CD4-positive, alpha-beta memory T cell (primary cell): Measurements from ENCODE around the gene TECPR1. TPM values are rescaled to one million over a fixed set of nuclear protein-coding genes. Genes with fewer than 3 reads are reported as not detected.
A peak's percentile ranks its signal among the peaks of the same experiment; 100 is the strongest.

Experiments used
- CTCF ChIA-PET: fragments of 350-600 bp; sonication (Branson Sonifier 250); formaldehyde crosslinking; loops from one replicate; lab custom pipeline; 2021; ENCODE audit warnings: inconsistent platforms; ENCODE audit not compliant: partially characterized antibody; lab: Charles Lee
- POLR2A ChIA-PET: fragments of 350-600 bp; sonication (Branson Sonifier 250); formaldehyde crosslinking; loops from one replicate; lab custom pipeline; 2021; ENCODE audit not compliant: partially characterized antibody; lab: Charles Lee
- DNase-seq, 5 donors: peaks; one replicate each; pipeline versions ENCODE4 v3.0.0 to v3.0.0-alpha.2; 2020 to 2022; ENCODE audit warnings: mixed read lengths in 1 of 5
- H3K27ac ChIP-seq: one replicate; pipeline ENCODE4 v1.7.0; 2013; ENCODE audit warnings: low read depth, low read length
- H3K27me3 ChIP-seq: 2 replicates; pipeline ENCODE4 v1.7.0; 2013; ENCODE audit warnings: mild to moderate bottlenecking, low read length, moderate library complexity; ENCODE audit not compliant: insufficient read depth
- H3K36me3 ChIP-seq: 2 replicates; pipeline ENCODE4 v1.7.0; 2013; ENCODE audit warnings: mild to moderate bottlenecking, low read length, moderate library complexity; ENCODE audit not compliant: insufficient read depth
- H3K4me1 ChIP-seq: 2 replicates; pipeline ENCODE4 v1.7.0; 2013; ENCODE audit warnings: mild to moderate bottlenecking, low read length, moderate library complexity; ENCODE audit not compliant: insufficient read depth
- H3K4me3 ChIP-seq, 2 donors: one replicate each; pipeline ENCODE4 v1.7.0; 2013; ENCODE audit warnings: low read length in 2 of 2, mild to moderate bottlenecking in 1 of 2
- H3K9me3 ChIP-seq, 2 donors: one replicate each; pipeline ENCODE4 v1.7.0; 2013; ENCODE audit warnings: low read length in 2 of 2, control low read depth in 1 of 2; ENCODE audit not compliant: control insufficient read depth in 1 of 2
- H3K27ac Mint-ChIP-seq, 7 donors: one replicate each; pipeline ENCODE4 v1.8.0; 2020 to 2021; ENCODE audit warnings: mixed read lengths in 7 of 7, mild to moderate bottlenecking in 6 of 7, inconsistent platforms in 3 of 7, moderate library complexity in 3 of 7
- H3K27me3 Mint-ChIP-seq, 2 donors: one replicate each; pipeline ENCODE4 v1.8.0; 2020 to 2021; ENCODE audit warnings: mixed read lengths in 2 of 2
- H3K36me3 Mint-ChIP-seq, 2 donors: one replicate each; pipeline ENCODE4 v1.8.0; 2020 to 2021; ENCODE audit warnings: mixed read lengths in 2 of 2, inconsistent platforms in 1 of 2, mild to moderate bottlenecking in 1 of 2
- H3K4me1 Mint-ChIP-seq, 4 donors: one replicate each; pipeline ENCODE4 v1.8.0; 2020 to 2021; ENCODE audit warnings: mixed read lengths in 4 of 4, mild to moderate bottlenecking in 1 of 4
- H3K4me3 Mint-ChIP-seq, 8 donors: one replicate each; pipeline ENCODE4 v1.8.0; 2020 to 2021; ENCODE audit warnings: mixed read lengths in 8 of 8, mild to moderate bottlenecking in 7 of 8, moderate library complexity in 6 of 8, inconsistent platforms in 3 of 8
- H3K9me3 Mint-ChIP-seq, 8 donors: one replicate each; pipeline ENCODE4 v1.8.0; 2020 to 2021; ENCODE audit warnings: mixed read lengths in 8 of 8, mild to moderate bottlenecking in 5 of 8, inconsistent platforms in 3 of 8, moderate library complexity in 1 of 8
- intact Hi-C: fragments of 100-400 bp; cut with micrococcal nuclease; formaldehyde crosslinking; loops from one replicate; pipeline ENCODE4 v1.15.1; 2023
- polyA plus RNA-seq, 2 donors: library from polyadenylated mRNA; unstranded; fragments of 300-500 nt; fragmentation: Illumina TruSeq; gene quantifications; one replicate each; pipeline ENCODE4 v1.2.3, GENCODE V29; 2021
- total RNA-seq, 2 experiments: library from RNA; stranded (reverse); gene quantifications; one replicate each; pipeline ENCODE4 v1.2.3, GENCODE V29; 2021

TECPR1 gene
- total and polyA plus RNA-seq, 4 experiments from 2014 or later = 17.3 to 147 (median 85.9) TPM

DNA sequence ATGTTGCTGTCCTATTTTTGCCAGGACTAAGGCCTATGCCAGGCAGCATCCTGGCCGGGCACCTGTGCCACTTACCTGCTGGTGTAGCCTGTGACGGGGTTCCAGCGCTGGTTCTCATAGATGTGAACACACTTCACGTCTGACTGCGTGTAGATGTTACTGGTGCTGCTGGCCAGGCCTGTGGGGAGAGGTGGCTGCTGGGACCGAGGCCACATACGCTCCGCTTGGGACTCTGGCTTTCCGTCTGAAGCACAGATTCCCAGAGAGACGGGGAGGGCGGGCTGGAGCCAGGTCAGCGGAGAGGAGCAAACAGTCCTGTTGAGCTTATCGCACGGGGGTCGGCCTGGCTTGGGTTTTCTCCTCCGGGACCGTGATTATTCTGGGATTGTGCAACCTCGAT is 24.1 kb downstream of the TECPR1 start:
- H3K27ac ChIP-seq = no peak overlapping the region
- Mint-ChIP-seq H3K4me1 (no peaks in the 10 kb centered on the region), H3K27me3 (no peaks in the 10 kb centered on the region), H3K36me3 (peaks cover 22 to 37% of the 10 kb centered on the region in 2 donors), H3K9me3 (no peaks in the 10 kb centered on the region), H3K4me3 (no peak overlapping the region), H3K27ac (no peak overlapping the region)
- H3K4me1 ChIP-seq = no peaks in the 10 kb centered on the region
- POLR2A ChIA-PET = no interaction called here
- CTCF ChIA-PET = no interaction called here
- H3K36me3 ChIP-seq = peaks cover 25% of the 10 kb centered on the region
- DNase-seq = no peak
- no peaks in the 10 kb centered on the region for H3K27me3 ChIP-seq
- intact Hi-C loops = no loop called here
- H3K4me3 ChIP-seq = no peak overlapping the region
- H3K9me3 ChIP-seq = no peaks in the 10 kb centered on the region

DNA sequence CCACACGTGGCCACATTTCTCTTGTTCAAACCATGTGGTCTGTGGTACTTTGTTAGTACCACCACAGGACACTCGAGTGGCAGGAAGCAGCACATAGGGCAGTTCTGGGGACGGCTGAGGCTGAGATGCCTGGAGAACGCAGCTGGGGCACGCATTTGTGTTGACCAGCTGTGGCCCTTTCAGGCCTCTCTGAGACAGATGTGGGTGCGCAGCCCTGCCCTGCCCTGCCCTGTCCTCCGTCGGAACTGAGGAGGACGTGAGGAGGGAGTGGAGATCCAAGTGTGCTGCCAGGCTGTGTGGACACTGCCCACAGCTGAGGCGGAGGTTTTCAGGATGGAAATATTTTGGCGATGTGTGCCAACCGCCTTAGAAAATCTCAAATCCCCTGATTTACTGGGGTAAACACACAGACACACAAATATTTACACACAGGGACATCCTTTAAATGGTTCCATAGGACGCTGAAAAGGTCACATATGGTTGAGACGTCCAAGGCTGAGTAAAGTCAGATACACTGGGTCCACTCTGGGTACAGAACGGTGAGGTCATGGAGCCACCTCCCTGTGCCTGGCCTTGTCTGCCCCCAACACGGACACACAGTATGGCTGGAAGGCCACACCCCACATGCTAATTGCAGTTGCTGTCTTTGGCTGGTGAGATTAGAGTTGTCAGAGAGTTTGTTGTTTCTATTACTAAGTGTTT is 26.0 kb downstream of the TECPR1 start:
- Histone ChIP-seq H3K36me3 (peaks cover 20% of the 10 kb centered on the region), H3K4me1 (no peaks in the 10 kb centered on the region), H3K27ac (no peak overlapping the region), H3K9me3 (no peaks in the 10 kb centered on the region), H3K27me3 (no peaks in the 10 kb centered on the region), H3K4me3 (no peak overlapping the region)
- no peaks in the 10 kb centered on the region for H3K27me3 Mint-ChIP-seq
- H3K4me1 Mint-ChIP-seq = no peaks in the 10 kb centered on the region
- ChIA-PET CTCF (no interaction called here), POLR2A (no interaction called here)
- H3K4me3 Mint-ChIP-seq = no peak overlapping the region
- peak overlapping the region in 4 of 7 donors; percentile 12 to 70 (median 32) for H3K27ac Mint-ChIP-seq
- peaks cover 25 to 42% of the 10 kb centered on the region in 2 donors for H3K36me3 Mint-ChIP-seq
- intact Hi-C loops = no loop called here
- no peaks in the 10 kb centered on the region for H3K9me3 Mint-ChIP-seq
- DNase-seq = no peak

DNA sequence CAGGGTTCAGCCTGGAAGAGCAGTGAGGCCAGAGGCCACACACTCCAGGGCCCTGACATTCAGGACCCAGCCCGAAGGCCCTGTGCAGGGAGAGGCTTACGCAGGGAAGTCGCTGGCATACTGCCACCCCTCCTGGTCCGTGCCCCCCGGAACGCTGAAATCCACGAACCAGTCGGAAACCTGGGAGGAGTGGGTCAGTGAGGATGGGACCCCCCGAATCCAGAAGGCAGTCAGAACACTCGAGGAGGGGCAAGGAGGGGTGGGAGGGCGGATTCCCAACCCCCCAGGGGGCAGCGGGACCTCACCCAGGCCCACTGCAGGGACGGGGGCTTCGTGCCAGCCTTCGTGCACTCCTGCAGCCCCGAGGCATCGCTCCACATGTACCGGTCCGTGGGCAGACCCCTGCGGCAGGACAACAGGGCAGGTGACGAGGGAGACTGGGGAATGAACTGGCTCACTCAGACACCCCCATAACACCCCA is 27.3 kb downstream of the TECPR1 start:
- ChIA-PET CTCF (no interaction called here), POLR2A (no interaction called here)
- Histone ChIP-seq H3K36me3 (peaks cover 16% of the 10 kb centered on the region), H3K27ac (no peak overlapping the region), H3K4me1 (no peaks in the 10 kb centered on the region), H3K9me3 (no peaks in the 10 kb centered on the region), H3K4me3 (no peak overlapping the region), H3K27me3 (no peaks in the 10 kb centered on the region)
- H3K36me3 Mint-ChIP-seq = peaks cover 22 to 36% of the 10 kb centered on the region in 2 donors
- H3K9me3 Mint-ChIP-seq = no peaks in the 10 kb centered on the region
- no peaks in the 10 kb centered on the region for H3K27me3 Mint-ChIP-seq
- no peak overlapping the region for H3K27ac Mint-ChIP-seq
- no peak for DNase-seq
- H3K4me1 Mint-ChIP-seq = peaks cover 0 to under 1% (median 0%) of the 10 kb centered on the region in 4 donors
- intact Hi-C loops = no loop called here
- H3K4me3 Mint-ChIP-seq = no peak overlapping the region

DNA sequence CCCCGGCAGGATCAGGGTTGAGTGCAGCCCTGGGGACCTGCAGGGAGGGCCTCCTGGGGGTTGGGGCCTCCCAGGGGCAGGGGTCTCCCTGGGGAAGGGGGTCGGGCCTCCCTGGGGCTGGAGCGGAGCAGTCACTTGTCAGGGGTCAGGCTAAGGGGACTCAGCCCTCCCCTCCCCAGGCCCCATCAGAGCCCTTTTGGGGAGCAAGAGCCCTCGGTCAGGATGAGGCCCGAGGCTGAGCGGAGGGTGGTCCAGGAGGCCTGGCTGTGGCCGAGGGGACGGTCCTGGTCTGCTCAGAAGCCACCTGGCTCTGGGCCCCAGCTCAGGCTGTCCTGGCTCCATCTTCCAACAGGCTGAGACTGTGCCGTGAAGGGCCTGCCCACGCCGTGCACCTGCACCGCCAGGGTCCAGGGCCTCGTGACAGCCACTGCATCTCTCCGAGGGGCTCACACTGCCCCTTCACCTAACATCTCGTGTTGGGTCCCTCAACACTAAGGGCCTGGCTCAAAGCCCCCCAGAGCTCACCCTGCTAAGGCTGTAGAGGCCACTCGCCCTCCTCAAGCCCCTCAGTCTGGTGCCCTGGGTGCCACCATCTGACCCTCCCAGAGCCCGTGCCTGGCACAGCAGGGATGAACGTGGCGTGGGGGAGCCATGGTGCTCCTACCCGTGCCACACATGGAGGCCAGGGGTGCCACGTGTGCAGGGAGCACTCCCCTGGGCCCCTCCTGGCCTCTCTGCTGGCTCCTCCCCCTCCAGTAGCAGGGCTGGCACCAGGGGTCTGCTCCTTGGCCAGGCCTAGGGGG is 27.9 kb downstream of the TECPR1 start:
- H3K9me3 Mint-ChIP-seq = no peaks in the 10 kb centered on the region
- Histone ChIP-seq H3K9me3 (no peaks in the 10 kb centered on the region), H3K4me3 (no peak overlapping the region), H3K4me1 (no peaks in the 10 kb centered on the region), H3K27ac (no peak overlapping the region), H3K27me3 (no peaks in the 10 kb centered on the region), H3K36me3 (peaks cover 16% of the 10 kb centered on the region)
- no peak for DNase-seq
- peaks cover 25 to 39% of the 10 kb centered on the region in 2 donors for H3K36me3 Mint-ChIP-seq
- no peaks in the 10 kb centered on the region for H3K27me3 Mint-ChIP-seq
- no peak overlapping the region for H3K27ac Mint-ChIP-seq
- no peak overlapping the region for H3K4me3 Mint-ChIP-seq
- ChIA-PET POLR2A (no interaction called here), CTCF (no interaction called here)
- H3K4me1 Mint-ChIP-seq = peaks cover 3 to 4% (median 3%) of the 10 kb centered on the region in 4 donors
- intact Hi-C loops = no loop called here

GRCh38 chr7:98223351-98223897 is 28.6 kb downstream of the TECPR1 start:
- intact Hi-C loops = no loop called here
- H3K36me3 ChIP-seq = peaks cover 13% of the 10 kb centered on the region
- no peak for DNase-seq
- ChIA-PET POLR2A (no interaction called here), CTCF (no interaction called here)
- Mint-ChIP-seq H3K27ac (peak overlapping the region in 1 of 7 donors; percentile 29), H3K27me3 (no peaks in the 10 kb centered on the region), H3K4me1 (peaks cover 9 to 10% (median 10%) of the 10 kb centered on the region in 4 donors), H3K9me3 (no peaks in the 10 kb centered on the region), H3K4me3 (no peak overlapping the region), H3K36me3 (peaks cover 23 to 45% of the 10 kb centered on the region in 2 donors)
- no peaks in the 10 kb centered on the region for H3K27me3 ChIP-seq
- no peaks in the 10 kb centered on the region for H3K4me1 ChIP-seq
- H3K4me3 ChIP-seq = no peak overlapping the region
- H3K9me3 ChIP-seq = no peaks in the 10 kb centered on the region
- no peak overlapping the region for H3K27ac ChIP-seq

DNA sequence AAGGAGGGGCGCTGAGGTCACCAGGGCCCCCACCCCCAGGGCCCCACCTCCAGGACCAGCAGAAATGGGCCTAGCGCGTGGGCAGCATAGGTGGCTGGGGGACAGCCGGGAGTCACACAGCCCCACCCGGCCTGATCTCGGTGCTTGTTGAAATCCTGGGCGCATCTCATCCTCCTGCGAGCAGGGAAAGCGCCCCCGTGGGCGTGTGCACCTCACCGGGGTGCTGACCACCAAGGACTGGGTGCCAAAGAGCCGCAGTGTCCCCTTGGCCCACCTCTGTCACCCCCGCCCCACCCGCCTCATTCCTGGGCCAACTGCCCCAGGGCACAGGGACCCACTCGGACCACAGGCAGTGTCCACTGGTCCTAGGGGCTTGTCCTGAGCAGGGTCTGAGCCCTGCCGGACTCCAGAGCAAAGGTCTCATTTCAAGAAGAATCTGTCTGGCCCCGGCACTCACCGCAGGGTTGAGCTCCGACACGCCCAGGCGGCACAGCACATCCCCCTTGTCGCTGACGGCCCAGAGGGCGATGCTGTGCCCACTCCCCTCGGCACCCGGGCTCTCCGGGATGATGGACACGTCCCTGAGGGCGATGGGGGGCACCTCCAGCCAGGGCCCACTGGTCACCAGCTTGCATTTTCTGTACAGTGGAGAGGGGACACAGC is 29.4 kb downstream of the TECPR1 start:
- Mint-ChIP-seq H3K36me3 (peaks cover 19 to 42% of the 10 kb centered on the region in 2 donors), H3K4me1 (peaks cover 11 to 14% (median 13%) of the 10 kb centered on the region in 4 donors), H3K9me3 (no peaks in the 10 kb centered on the region), H3K27ac (no peak overlapping the region), H3K4me3 (no peak overlapping the region), H3K27me3 (no peaks in the 10 kb centered on the region)
- DNase-seq = no peak
- intact Hi-C loops = no loop called here
- H3K4me1 ChIP-seq = no peaks in the 10 kb centered on the region
- H3K4me3 ChIP-seq = no peak overlapping the region
- POLR2A ChIA-PET = no interaction called here
- H3K36me3 ChIP-seq = peaks cover 6% of the 10 kb centered on the region
- no peak overlapping the region for H3K27ac ChIP-seq
- H3K9me3 ChIP-seq = no peaks in the 10 kb centered on the region
- CTCF ChIA-PET = no interaction called here
- H3K27me3 ChIP-seq = no peaks in the 10 kb centered on the region
